HepG2 (cell line): ENCODE measurements around the gene GAS2L2. TPM values are rescaled to one million over a fixed set of nuclear protein-coding genes. Genes with fewer than 3 reads are reported as not detected.
A peak's percentile ranks its signal among the peaks of the same experiment; 100 is the strongest.

Source experiments
- ATAC-seq: fragments of 200-7000 bp; cut with Tn5 transposase; 3 replicates; pipeline ENCODE4 v1.9.1; 2020; ENCODE audit warnings: mild to moderate bottlenecking, moderate library complexity
- BruUV-seq: library from RNA; stranded (reverse); fragments of 400-500 nt; replicated peaks from 2 replicates; lab custom pipeline; 2021; lab: Mats Ljungman, UMichigan
- CTCF ChIA-PET: fragments of 300-600 bp; formaldehyde crosslinking; extraction: SDS; loops from one replicate; lab custom pipeline; 2021; ENCODE audit warnings: low total read pairs, inconsistent platforms, low intra/inter-chr PET ratio; lab: Yijun Ruan, JAX
- POLR2A ChIA-PET: fragments of 350-600 bp; sonication (Branson Sonifier 250); formaldehyde crosslinking; loops from one replicate; lab custom pipeline; 2020; ENCODE audit warnings: antibody characterized with exemption, inconsistent platforms; lab: Yijun Ruan, JAX
- DNase-seq: peaks from one replicate; pipeline ENCODE4 v3.0.0-alpha.2; 2015; ENCODE audit warnings: low spot score
- FAIRE-seq: peaks from 3 replicates; lab custom pipeline; 2011; peaks lifted over from hg19 to GRCh38; lab: Jason Lieb, UNC
- H2AFZ ChIP-seq: one replicate; pipeline ENCODE4 v1.6.1; 2011; ENCODE audit warnings: low read length, inconsistent platforms
- H3K27ac ChIP-seq: fragments of 300-600 bp; 3 replicates; pipeline ENCODE4 v1.8.0; 2011; ENCODE audit warnings: mixed run types, mild to moderate bottlenecking, mixed read lengths, low read length, inconsistent platforms; ENCODE audit not compliant: insufficient read depth; ENCODE audit errors: extremely low read length
- H3K27me3 ChIP-seq, 2 experiments: fragments of 200-600 bp in 1 of 2; 2 replicates in 1 of 2; 3 replicates in 1 of 2; pipeline versions ENCODE4 v1.6.0 to v1.8.0; 2011; ENCODE audit warnings: low read length in 2 of 2, mild to moderate bottlenecking in 2 of 2, moderate library complexity in 2 of 2, inconsistent platforms in 1 of 2; ENCODE audit not compliant: insufficient read depth in 2 of 2, control insufficient read depth in 1 of 2
- H3K36me3 ChIP-seq, 2 experiments: fragments of 200-600 bp in 1 of 2; replicated peaks in 1 of 2; 2 replicates in 1 of 2; 3 replicates in 1 of 2; pipeline versions ENCODE4 v1.5.1 to v1.8.0; 2011; ENCODE audit warnings: low read length in 2 of 2, inconsistent platforms in 1 of 2; ENCODE audit not compliant: insufficient read depth in 2 of 2, control insufficient read depth in 1 of 2
- H3K4me1 ChIP-seq: 2 replicates; pipeline ENCODE4 v1.5.1; 2012; ENCODE audit warnings: low read length, inconsistent platforms; ENCODE audit not compliant: insufficient read depth
- H3K4me2 ChIP-seq: 2 replicates; pipeline ENCODE4 v1.6.0; 2011; ENCODE audit warnings: low read depth, low read length, inconsistent platforms
- H3K4me3 ChIP-seq, 3 experiments: fragments of 200-600 bp in 1 of 3; sonication (generic), shearing (Covaris generic) in 1 of 3; replicated peaks in 1 of 3; 2 replicates each; pipeline ENCODE4 v1.5.1; 2011 to 2016; ENCODE audit warnings: low read length in 3 of 3, inconsistent platforms in 2 of 3, low read depth in 2 of 3, mild to moderate bottlenecking in 2 of 3, control low read depth in 1 of 3, mixed read lengths in 1 of 3; ENCODE audit not compliant: insufficient read depth in 1 of 3
- H3K79me2 ChIP-seq: one replicate; pipeline ENCODE4 v1.6.1; 2011; ENCODE audit warnings: low read length, inconsistent platforms; ENCODE audit not compliant: insufficient read depth
- H3K9ac ChIP-seq: 2 replicates; pipeline ENCODE4 v1.6.0; 2011; ENCODE audit warnings: mild to moderate bottlenecking, low read depth, low read length, inconsistent platforms; ENCODE audit not compliant: insufficient read depth
- H3K9me3 ChIP-seq: 2 replicates; pipeline ENCODE4 v1.5.1; 2012; ENCODE audit warnings: mild to moderate bottlenecking, low read length
- H4K20me1 ChIP-seq: 2 replicates; pipeline ENCODE4 v1.6.0; 2011; ENCODE audit warnings: inconsistent platforms, mild to moderate bottlenecking, low read length, moderate library complexity; ENCODE audit not compliant: insufficient read depth
- HOXA3 ChIP-seq: sonication (generic); formaldehyde crosslinking; IDR thresholded peaks from 2 replicates; pipeline ENCODE4 v1.5.0; 2020; ENCODE audit warnings: missing genetic modification reagents
- SALL1 ChIP-seq: sonication (generic); formaldehyde crosslinking; IDR thresholded peaks from 2 replicates; pipeline ENCODE4 v1.8.0; 2022; ENCODE audit warnings: mild to moderate bottlenecking, missing genetic modification reagents
- WGBS: methylation state at CpG from one replicate; pipeline ENCODE4 v1.1.6; 2017; ENCODE audit warnings: low lambda C conversion rate; 5-methylcytosine and 5-hydroxymethylcytosine counted together
- in situ Hi-C: cut with HindIII; loops from 2 replicates; pipeline ENCODE4 v1.10.0; 2017; ENCODE audit warnings: low pct_unique_long_range_greater_than_20kb; ENCODE audit not compliant: extremely low pct_ligation_motif_present
- intact Hi-C: fragments of 100-400 bp; cut with micrococcal nuclease; formaldehyde crosslinking; loops from one replicate; pipeline ENCODE4 v1.10.0; 2022; ENCODE audit not compliant: unreplicated experiment
- polyA plus RNA-seq, 8 experiments: library from polyadenylated mRNA; depleted of rRNA in 3 of 8; stranded (reverse) in 7 of 8; unstranded in 1 of 8; fragments of >200 nt; fragmentation: Illumina TruSeq in 4 of 8; extraction: Trizol in 4 of 8; gene quantifications; 2 replicates each; pipeline versions ENCODE4 v1.2.1 to v1.2.3, GENCODE V29; 2011 to 2016; ENCODE audit warnings: low read depth in 4 of 8, missing spikeins in 1 of 8, mixed read lengths in 1 of 8; ENCODE audit not compliant: insufficient read depth in 1 of 8
- total RNA-seq, 5 experiments: library from RNA; depleted of rRNA; stranded (reverse); fragments of >200 nt; fragmentation: Illumina TruSeq; extraction: Trizol; gene quantifications; 2 replicates each; pipeline ENCODE4 v1.2.3, GENCODE V29; 2016; ENCODE audit warnings: low read depth in 1 of 5
- TF ChIP-seq, protein P1 (sequence below): IDR thresholded peaks from 2 replicates; pipeline ENCODE4 v1.6.1; 2016
- TF ChIP-seq, protein P2 (sequence below): sonication (generic); formaldehyde crosslinking; IDR thresholded peaks from 2 replicates; pipeline ENCODE4 v1.4.0; 2020; ENCODE audit warnings: missing genetic modification reagents
- TF ChIP-seq, protein P3 (sequence below): sonication (generic); formaldehyde crosslinking; IDR thresholded peaks from 2 replicates; pipeline ENCODE4 v1.5.0; 2020; ENCODE audit warnings: mild to moderate bottlenecking, missing genetic modification reagents, moderate library complexity
- TF ChIP-seq, protein P4 (sequence below): sonication (generic); formaldehyde crosslinking; IDR thresholded peaks from 2 replicates; pipeline ENCODE4 v1.8.1; 2022; ENCODE audit warnings: low read depth, mild to moderate bottlenecking, missing genetic modification reagents

GAS2L2 gene
- total and polyA plus RNA-seq, 2 of the 13 experiments (the other 11 are each of a cell fraction or from before 2014, with no cell fraction given): not detected

DNA sequence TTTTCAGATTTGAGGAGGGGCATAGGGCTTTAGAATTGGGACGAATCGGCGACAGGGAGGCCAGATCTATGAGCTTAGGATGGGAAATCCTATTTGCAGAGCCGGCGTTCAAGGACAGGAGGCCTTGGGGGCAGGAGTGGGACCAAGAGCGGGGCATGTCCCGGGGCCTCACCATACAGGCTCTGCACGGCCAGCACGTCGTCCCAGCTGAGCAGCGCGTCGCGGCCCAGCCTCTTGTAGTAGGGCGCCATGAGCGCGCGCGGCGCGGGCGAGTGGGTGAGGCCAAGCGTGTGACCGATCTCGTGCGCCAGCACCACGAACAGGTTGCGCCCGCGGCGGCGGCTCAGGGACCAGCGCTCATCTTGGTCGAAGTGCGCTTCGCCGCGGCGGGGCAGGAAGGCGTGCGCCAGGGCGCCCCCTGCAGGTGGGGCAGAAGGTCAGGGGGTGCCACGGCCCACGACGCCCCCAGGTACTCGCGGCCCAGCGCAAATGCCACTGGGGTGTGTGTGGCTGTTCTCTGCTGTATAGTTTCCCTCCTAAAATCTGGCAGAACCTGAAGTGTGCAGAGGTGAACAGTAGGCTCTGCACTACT lies 17.0 kb upstream of the GAS2L2 start:
- intact Hi-C loops: no loop called here
- Histone ChIP-seq H3K9me3 (no peaks in the 10 kb centered on the region), H3K79me2 (no peaks in the 10 kb centered on the region), H3K4me3 (no peak overlapping the region), H3K36me3 (no peaks in the 10 kb centered on the region), H3K9ac (no peak overlapping the region), H3K27me3 (peaks cover 4 to 66% of the 10 kb centered on the region in 2 experiments; a peak in 3 of 5 replicates), H2AFZ (no peak overlapping the region), H4K20me1 (no peaks in the 10 kb centered on the region), H3K27ac (no peak overlapping the region), H3K4me1 (peaks cover 4% of the 10 kb centered on the region), H3K4me2 (no peak overlapping the region)
- no peak for TF ChIP-seq SALL1
- TF ChIP-seq, protein P1, sequence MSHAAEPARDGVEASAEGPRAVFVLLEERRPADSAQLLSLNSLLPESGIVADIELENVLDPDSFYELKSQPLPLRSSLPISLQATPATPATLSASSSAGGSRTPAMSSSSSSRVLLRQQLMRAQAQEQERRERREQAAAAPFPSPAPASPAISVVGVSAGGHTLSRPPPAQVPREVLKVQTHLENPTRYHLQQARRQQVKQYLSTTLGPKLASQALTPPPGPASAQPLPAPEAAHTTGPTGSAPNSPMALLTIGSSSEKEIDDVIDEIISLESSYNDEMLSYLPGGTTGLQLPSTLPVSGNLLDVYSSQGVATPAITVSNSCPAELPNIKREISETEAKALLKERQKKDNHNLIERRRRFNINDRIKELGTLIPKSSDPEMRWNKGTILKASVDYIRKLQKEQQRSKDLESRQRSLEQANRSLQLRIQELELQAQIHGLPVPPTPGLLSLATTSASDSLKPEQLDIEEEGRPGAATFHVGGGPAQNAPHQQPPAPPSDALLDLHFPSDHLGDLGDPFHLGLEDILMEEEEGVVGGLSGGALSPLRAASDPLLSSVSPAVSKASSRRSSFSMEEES (CRISPR knock-in tag): no peak
- TF ChIP-seq, protein P2, sequence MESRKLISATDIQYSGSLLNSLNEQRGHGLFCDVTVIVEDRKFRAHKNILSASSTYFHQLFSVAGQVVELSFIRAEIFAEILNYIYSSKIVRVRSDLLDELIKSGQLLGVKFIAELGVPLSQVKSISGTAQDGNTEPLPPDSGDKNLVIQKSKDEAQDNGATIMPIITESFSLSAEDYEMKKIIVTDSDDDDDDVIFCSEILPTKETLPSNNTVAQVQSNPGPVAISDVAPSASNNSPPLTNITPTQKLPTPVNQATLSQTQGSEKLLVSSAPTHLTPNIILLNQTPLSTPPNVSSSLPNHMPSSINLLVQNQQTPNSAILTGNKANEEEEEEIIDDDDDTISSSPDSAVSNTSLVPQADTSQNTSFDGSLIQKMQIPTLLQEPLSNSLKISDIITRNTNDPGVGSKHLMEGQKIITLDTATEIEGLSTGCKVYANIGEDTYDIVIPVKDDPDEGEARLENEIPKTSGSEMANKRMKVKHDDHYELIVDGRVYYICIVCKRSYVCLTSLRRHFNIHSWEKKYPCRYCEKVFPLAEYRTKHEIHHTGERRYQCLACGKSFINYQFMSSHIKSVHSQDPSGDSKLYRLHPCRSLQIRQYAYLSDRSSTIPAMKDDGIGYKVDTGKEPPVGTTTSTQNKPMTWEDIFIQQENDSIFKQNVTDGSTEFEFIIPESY (CRISPR knock-in tag): peak; percentile 91
- 0 out of 2 replicates have a peak, but pooled peaks have one; percentile 15 for TF ChIP-seq HOXA3 (CRISPR knock-in tag)
- TF ChIP-seq, protein P3, sequence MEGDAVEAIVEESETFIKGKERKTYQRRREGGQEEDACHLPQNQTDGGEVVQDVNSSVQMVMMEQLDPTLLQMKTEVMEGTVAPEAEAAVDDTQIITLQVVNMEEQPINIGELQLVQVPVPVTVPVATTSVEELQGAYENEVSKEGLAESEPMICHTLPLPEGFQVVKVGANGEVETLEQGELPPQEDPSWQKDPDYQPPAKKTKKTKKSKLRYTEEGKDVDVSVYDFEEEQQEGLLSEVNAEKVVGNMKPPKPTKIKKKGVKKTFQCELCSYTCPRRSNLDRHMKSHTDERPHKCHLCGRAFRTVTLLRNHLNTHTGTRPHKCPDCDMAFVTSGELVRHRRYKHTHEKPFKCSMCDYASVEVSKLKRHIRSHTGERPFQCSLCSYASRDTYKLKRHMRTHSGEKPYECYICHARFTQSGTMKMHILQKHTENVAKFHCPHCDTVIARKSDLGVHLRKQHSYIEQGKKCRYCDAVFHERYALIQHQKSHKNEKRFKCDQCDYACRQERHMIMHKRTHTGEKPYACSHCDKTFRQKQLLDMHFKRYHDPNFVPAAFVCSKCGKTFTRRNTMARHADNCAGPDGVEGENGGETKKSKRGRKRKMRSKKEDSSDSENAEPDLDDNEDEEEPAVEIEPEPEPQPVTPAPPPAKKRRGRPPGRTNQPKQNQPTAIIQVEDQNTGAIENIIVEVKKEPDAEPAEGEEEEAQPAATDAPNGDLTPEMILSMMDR (CRISPR knock-in tag): peak; percentile 42
- TF ChIP-seq, protein P4, sequence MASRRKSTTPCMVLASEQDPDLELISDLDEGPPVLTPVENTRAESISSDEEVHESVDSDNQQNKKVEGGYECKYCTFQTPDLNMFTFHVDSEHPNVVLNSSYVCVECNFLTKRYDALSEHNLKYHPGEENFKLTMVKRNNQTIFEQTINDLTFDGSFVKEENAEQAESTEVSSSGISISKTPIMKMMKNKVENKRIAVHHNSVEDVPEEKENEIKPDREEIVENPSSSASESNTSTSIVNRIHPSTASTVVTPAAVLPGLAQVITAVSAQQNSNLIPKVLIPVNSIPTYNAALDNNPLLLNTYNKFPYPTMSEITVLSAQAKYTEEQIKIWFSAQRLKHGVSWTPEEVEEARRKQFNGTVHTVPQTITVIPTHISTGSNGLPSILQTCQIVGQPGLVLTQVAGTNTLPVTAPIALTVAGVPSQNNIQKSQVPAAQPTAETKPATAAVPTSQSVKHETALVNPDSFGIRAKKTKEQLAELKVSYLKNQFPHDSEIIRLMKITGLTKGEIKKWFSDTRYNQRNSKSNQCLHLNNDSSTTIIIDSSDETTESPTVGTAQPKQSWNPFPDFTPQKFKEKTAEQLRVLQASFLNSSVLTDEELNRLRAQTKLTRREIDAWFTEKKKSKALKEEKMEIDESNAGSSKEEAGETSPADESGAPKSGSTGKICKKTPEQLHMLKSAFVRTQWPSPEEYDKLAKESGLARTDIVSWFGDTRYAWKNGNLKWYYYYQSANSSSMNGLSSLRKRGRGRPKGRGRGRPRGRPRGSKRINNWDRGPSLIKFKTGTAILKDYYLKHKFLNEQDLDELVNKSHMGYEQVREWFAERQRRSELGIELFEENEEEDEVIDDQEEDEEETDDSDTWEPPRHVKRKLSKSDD: 0 out of 2 replicates have a peak, but pooled peaks have one; percentile 38
- FAIRE-seq: no peak
- WGBS: 78% methylated on average over 41 of the region's 48 CpGs
- ChIA-PET CTCF (no interaction called here), POLR2A (no interaction called here)
- in situ Hi-C loops: no loop called here
- no peak for ATAC-seq
- no TSS peak for BruUV-seq
- DNase-seq: no peak
